HL-60 (cell line): Measurements from ENCODE around the gene TRMT10B.

Source experiments
- CTCF ChIP-seq: IDR thresholded peaks from one replicate; pipeline ENCODE4 v1.5.1; 2011; ENCODE audit warnings: low read length, control low read depth, inconsistent platforms; ENCODE audit not compliant: insufficient read depth
- POLR2AphosphoS5 ChIP-seq: IDR thresholded peaks from 2 replicates; pipeline ENCODE4 v1.6.1; 2012; ENCODE audit warnings: low read depth

DNA sequence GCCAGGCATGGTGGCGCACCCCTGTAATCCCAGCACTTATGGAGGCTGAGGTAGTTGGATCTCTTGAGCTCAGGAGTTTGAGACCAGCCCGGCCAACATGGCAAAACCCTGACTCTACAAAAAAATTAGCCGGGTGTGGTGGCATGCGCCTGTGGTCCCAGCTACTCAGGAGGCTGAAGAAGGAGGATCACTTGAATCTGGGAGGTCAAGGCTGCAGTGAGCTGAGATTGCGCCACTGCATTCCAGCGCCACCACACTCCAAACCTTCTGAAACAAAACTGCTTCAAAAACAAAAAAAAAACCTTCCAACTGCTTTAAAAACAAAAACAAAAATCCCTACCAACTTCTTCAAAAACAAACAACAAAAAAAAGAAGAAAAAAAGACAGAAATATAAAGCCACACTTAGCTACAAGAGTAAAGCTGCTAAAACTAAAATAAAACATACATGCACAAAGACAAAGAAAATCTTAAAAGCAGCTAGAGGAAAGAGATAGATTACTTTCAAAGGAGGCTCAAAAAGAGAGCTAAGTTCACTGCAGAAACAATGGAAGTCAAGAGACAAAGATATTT is 58.4 kb downstream of the TRMT10B start:
- TF ChIP-seq CTCF (no peak), POLR2AphosphoS5 (no peak)
